NCI-H526 treated with DMSO at 0.1 percent for 48 hours (cell line): Measurements from ENCODE around the gene GAGE12D.
"Not testable (repeated sequence)": the region's sequence is repeated elsewhere in the genome, so short reads cannot be mapped to it uniquely, and the experiment has no call there.

Experiments
- DNase-seq: peaks from one replicate; lab custom pipeline; 2025; lab: John Stamatoyannopoulos, UW

GAGE12D gene

GRCh38 chrX:49541433-49541832 is at the start of gene GAGE12D:
GAGE12D (plus strand) TSS chrX:49541733; CDS start chrX:49542888, 1,155 bp downstream.
- DNase-seq = not testable (repeated sequence)

- not testable (repeated sequence) for DNase-seq
Observed at GRCh38 chrX:49531877-49532276, 9.7 kb upstream of the GAGE12D start, which contains the start of gene GAGE12C. GAGE12C (plus strand) TSS chrX:49532177; CDS start chrX:49533332, 1,155 bp downstream.

GRCh38 chrX:49550989-49551388 is 9.5 kb downstream of the GAGE12D start, which contains the start of gene GAGE12E:
GAGE12E (plus strand) TSS chrX:49551289; CDS start chrX:49552444, 1,155 bp downstream.
- not testable (repeated sequence) for DNase-seq

DNA sequence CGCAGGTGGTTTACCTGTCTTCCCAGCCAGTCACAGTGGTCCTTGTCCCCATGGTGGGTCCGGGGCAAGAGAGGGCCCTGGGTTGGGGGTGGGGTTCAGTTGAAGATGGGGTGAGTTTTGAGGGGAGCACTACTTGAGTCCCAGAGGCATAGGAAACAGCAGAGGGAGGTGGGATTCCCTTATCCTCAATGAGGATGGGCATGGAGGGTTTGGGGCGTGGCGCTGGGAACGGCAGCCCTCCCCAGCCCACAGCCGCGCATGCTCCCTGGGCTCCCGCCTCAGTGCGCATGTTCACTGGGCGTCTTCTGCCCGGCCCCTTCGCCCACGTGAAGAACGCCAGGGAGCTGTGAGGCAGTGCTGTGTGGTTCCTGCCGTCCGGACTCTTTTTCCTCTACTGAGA is 19.0 kb downstream of the GAGE12D start, which contains the start of gene GAGE12F:
GAGE12F (plus strand) TSS at position 301 of the 400 bp plus-strand sequence. CDS start 1,155 bp downstream, outside the sequence.
- DNase-seq = not testable (repeated sequence)

GRCh38 chrX:49568728-49569127 is 27.2 kb downstream of the GAGE12D start:
- not testable (repeated sequence) for DNase-seq

DNA sequence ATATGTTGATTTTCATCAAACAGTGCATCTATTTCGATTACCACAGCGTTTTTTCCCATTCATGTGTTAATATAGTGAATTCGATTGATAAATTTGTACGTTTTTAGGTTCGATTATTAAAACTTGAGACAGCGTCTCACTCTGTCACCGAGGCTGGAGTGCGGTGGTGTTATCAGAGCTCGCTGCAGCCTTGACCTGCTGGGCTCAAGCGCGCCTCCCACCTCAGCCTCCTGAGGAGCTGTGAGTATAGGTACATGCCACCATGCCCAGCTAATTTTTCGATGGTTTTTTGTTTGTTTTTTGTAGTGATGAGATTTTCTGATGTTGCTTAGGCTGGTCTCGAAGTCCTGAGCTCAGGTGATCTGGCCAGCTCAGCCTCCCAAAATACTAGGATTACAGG is 27.6 kb downstream of the GAGE12D start:
- DNase-seq = not testable (repeated sequence)

- not testable (repeated sequence) for DNase-seq
Observed at GRCh38 chrX:49570100-49570499, 28.6 kb downstream of the GAGE12D start, which contains the start of gene GAGE12G. GAGE12G (plus strand) TSS chrX:49570400; CDS start chrX:49571555, 1,155 bp downstream.

DNA sequence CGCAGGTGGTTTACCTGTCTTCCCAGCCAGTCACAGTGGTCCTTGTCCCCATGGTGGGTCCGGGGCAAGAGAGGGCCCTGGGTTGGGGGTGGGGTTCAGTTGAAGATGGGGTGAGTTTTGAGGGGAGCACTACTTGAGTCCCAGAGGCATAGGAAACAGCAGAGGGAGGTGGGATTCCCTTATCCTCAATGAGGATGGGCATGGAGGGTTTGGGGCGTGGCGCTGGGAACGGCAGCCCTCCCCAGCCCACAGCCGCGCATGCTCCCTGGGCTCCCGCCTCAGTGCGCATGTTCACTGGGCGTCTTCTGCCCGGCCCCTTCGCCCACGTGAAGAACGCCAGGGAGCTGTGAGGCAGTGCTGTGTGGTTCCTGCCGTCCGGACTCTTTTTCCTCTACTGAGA is 38.1 kb downstream of the GAGE12D start, which contains the start of gene GAGE12H:
GAGE12H (plus strand) TSS at position 301 of the 400 bp plus-strand sequence. CDS start 1,155 bp downstream, outside the sequence.
- DNase-seq = not testable (repeated sequence)

DNA sequence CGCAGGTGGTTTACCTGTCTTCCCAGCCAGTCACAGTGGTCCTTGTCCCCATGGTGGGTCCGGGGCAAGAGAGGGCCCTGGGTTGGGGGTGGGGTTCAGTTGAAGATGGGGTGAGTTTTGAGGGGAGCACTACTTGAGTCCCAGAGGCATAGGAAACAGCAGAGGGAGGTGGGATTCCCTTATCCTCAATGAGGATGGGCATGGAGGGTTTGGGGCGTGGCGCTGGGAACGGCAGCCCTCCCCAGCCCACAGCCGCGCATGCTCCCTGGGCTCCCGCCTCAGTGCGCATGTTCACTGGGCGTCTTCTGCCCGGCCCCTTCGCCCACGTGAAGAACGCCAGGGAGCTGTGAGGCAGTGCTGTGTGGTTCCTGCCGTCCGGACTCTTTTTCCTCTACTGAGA is 47.7 kb downstream of the GAGE12D start, which contains the start of gene GAGE2A:
GAGE2A (plus strand) TSS at position 301 of the 400 bp plus-strand sequence. CDS start 1,155 bp downstream, outside the sequence.
- not testable (repeated sequence) for DNase-seq

DNA sequence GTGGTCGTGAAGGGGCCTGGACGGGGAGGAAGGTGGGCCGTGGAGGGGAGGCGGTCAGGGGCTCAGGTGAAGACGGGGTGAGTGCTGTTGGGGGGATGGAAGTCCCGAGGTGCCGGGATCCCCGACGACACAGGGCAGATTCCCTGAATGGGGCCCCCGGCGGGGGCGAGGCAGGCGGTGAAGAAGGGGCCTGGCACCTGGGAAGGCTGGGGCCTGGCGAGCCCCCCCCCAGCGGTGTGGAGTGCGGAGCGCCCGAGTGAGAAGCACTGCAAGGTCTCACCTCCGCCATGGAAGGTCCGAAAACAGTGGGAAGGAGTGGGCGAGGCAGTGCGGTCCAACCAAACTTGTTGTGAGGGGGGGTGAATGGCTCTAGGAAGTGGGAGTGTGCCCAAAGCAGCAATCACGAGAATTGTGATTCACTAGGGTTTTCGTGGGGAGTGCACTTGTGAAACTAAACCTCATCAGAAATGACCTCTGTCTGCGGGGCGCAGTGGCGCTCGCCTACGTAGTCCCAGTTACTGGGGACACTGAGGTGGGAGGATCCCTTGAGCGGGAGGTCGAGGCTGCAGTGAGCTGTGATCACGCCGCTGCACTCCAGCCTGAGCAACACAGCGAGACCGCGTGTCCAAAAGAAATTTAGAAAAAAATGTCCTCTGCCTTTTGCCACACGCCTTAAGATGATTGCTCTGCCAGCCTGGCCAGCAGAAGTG is 48.4 kb downstream of the GAGE12D start:
- DNase-seq = not testable (repeated sequence)

GRCh38 chrX:49590488-49590887 is 49.0 kb downstream of the GAGE12D start:
- not testable (repeated sequence) for DNase-seq
